T-helper 2 cell treated with Interferon-gamma antibody and Interleukin-4, amounts not matched to agents 100 ng/mL and 5 ng/mL, for 36 hours (primary cell): Measurements from ENCODE around the gene CENPM. TPM values are rescaled to one million over a fixed set of nuclear protein-coding genes. Genes with fewer than 3 reads are reported as not detected.

Source experiments
- intact Hi-C: fragments of 100-400 bp; cut with micrococcal nuclease; formaldehyde crosslinking; loops from one replicate; pipeline ENCODE4 v1.15.1; 2023
- total RNA-seq: library from RNA; stranded (reverse); gene quantifications from 2 replicates; pipeline ENCODE4 v1.2.3, GENCODE V29; 2022

Gene CENPM
- total RNA-seq, 1 donor from 2014 or later, result 67.5 TPM

- intact Hi-C loops, result no loop called here
Observed at GRCh38 chr22:41915035-41915785, 31.7 kb downstream of the CENPM start, which contains the start of gene SHISA8. SHISA8 (minus strand) TSS chr22:41915074; CDS start chr22:41914667, 407 bp downstream.

- intact Hi-C loops, result no loop called here
Observed at GRCh38 chr22:41914611-41915034, 32.3 kb downstream of the CENPM start.

GRCh38 chr22:41913842-41914534, 33.0 kb downstream of the CENPM start:
- intact Hi-C loops, result no loop called here

- intact Hi-C loops, result no loop called here
Observed at GRCh38 chr22:41913040-41913719, 33.8 kb downstream of the CENPM start.

- intact Hi-C loops, result no loop called here
Observed at GRCh38 chr22:41912338-41913039, 34.5 kb downstream of the CENPM start.

- intact Hi-C loops, result no loop called here
Observed at GRCh38 chr22:41911001-41911611, 35.8 kb downstream of the CENPM start.

- intact Hi-C loops, result no loop called here
Observed at GRCh38 chr22:41910050-41911000, 36.6 kb downstream of the CENPM start.

GRCh38 chr22:41909310-41910049, 37.5 kb downstream of the CENPM start:
- intact Hi-C loops, result no loop called here

GRCh38 chr22:41908411-41909309, 38.3 kb downstream of the CENPM start:
- intact Hi-C loops, result no loop called here

- intact Hi-C loops, result no loop called here
Observed at GRCh38 chr22:41907436-41908401, 39.2 kb downstream of the CENPM start.

GRCh38 chr22:41906822-41907221, 40.1 kb downstream of the CENPM start:
- intact Hi-C loops, result no loop called here

GRCh38 chr22:41905411-41906202, 41.3 kb downstream of the CENPM start:
- intact Hi-C loops, result no loop called here

- intact Hi-C loops, result no loop called here
Observed at GRCh38 chr22:41904450-41905410, 42.2 kb downstream of the CENPM start.

- intact Hi-C loops, result no loop called here
Observed at GRCh38 chr22:41902932-41903421, 44.0 kb downstream of the CENPM start.

- intact Hi-C loops, result no loop called here
Observed at GRCh38 chr22:41902016-41902415, 44.9 kb downstream of the CENPM start.
